GM23338 (cell line): ENCODE results near the gene RASL11B. TPM values are rescaled to one million over a fixed set of nuclear protein-coding genes. Genes with fewer than 3 reads are reported as not detected.

ENCODE experiments used
- ATAC-seq: fragments of 200-7000 bp; cut with Tn5 transposase; 3 replicates; pipeline ENCODE4 v1.9.1; 2020
- DNase-seq: peaks from one replicate; pipeline ENCODE4 v3.0.0-alpha.2; 2015; ENCODE audit warnings: low spot score
- H2AFZ ChIP-seq: fragments of 200-600 bp; sonication (generic); 2 replicates; pipeline ENCODE4 v1.8.0; 2016; ENCODE audit warnings: antibody characterized with exemption, mild to moderate bottlenecking, moderate library complexity
- H3F3A ChIP-seq: fragments of 200-600 bp; sonication (generic); replicated peaks from 2 replicates; pipeline ENCODE4 v1.8.0; 2017; ENCODE audit warnings: antibody characterized with exemption, mixed run types, low read depth
- H3K27ac ChIP-seq: fragments of 200-600 bp; sonication (generic); 2 replicates; pipeline ENCODE4 v1.6.1; 2016; ENCODE audit warnings: low read depth
- H3K27me3 ChIP-seq: fragments of 200-600 bp; sonication (generic); 2 replicates; pipeline ENCODE4 v1.8.0; 2016; ENCODE audit warnings: mild to moderate bottlenecking, mixed run types, moderate library complexity; ENCODE audit not compliant: insufficient read depth
- H3K36me3 ChIP-seq: fragments of 200-600 bp; sonication (generic); 2 replicates; pipeline ENCODE4 v1.8.0; 2016; ENCODE audit warnings: mild to moderate bottlenecking; ENCODE audit not compliant: insufficient read depth
- H3K4me1 ChIP-seq: fragments of 200-600 bp; sonication (generic); 2 replicates; pipeline ENCODE4 v1.8.0; 2016; ENCODE audit warnings: mild to moderate bottlenecking, moderate library complexity; ENCODE audit not compliant: insufficient read depth
- H3K4me2 ChIP-seq: fragments of 200-600 bp; sonication (generic); 2 replicates; pipeline ENCODE4 v1.7.1; 2017; ENCODE audit warnings: mixed run types
- H3K4me3 ChIP-seq: fragments of 200-600 bp; sonication (generic); 2 replicates; pipeline ENCODE4 v1.6.1; 2016; ENCODE audit warnings: mixed run types
- H3K79me2 ChIP-seq: fragments of 200-600 bp; sonication (generic); replicated peaks from 2 replicates; pipeline ENCODE4 v1.8.0; 2017; ENCODE audit warnings: mild to moderate bottlenecking; ENCODE audit not compliant: insufficient read depth
- H3K9me2 ChIP-seq: fragments of 200-600 bp; sonication (generic); 2 replicates; pipeline ENCODE4 v1.8.0; 2017; ENCODE audit not compliant: insufficient read depth
- H4K20me1 ChIP-seq: fragments of 200-600 bp; sonication (generic); replicated peaks from 2 replicates; pipeline ENCODE4 v1.8.0; 2017; ENCODE audit warnings: mild to moderate bottlenecking; ENCODE audit not compliant: insufficient read depth
- H3K27ac Mint-ChIP-seq: 2 replicates; pipeline ENCODE4 v1.8.0; 2020; ENCODE audit warnings: inconsistent platforms, mild to moderate bottlenecking, moderate library complexity, mixed read lengths
- H3K27me3 Mint-ChIP-seq: 3 replicates; pipeline ENCODE4 v1.8.0; 2022; ENCODE audit warnings: low read depth, mild to moderate bottlenecking, moderate library complexity, mixed read lengths, inconsistent platforms; ENCODE audit not compliant: insufficient read depth, poor library complexity
- H3K36me3 Mint-ChIP-seq: 3 replicates; pipeline ENCODE4 v1.8.0; 2021; ENCODE audit warnings: low read depth, mild to moderate bottlenecking, inconsistent platforms, moderate library complexity, mixed read lengths
- H3K4me1 Mint-ChIP-seq: 3 replicates; pipeline ENCODE4 v1.8.0; 2020; ENCODE audit warnings: mild to moderate bottlenecking, inconsistent platforms, mixed read lengths
- H3K4me3 Mint-ChIP-seq: 3 replicates; pipeline ENCODE4 v1.8.0; 2021; ENCODE audit warnings: moderate library complexity, mild to moderate bottlenecking, inconsistent platforms, mixed read lengths
- H3K9me3 Mint-ChIP-seq: 3 replicates; pipeline ENCODE4 v1.8.0; 2020; ENCODE audit warnings: moderate library complexity, mild to moderate bottlenecking, inconsistent platforms, mixed read lengths
- CTCF ChIP-seq, 2 experiments: fragments of 200-600 bp in 1 of 2; sonication (generic) in 1 of 2; conservative IDR thresholded peaks; 2 replicates each; pipeline versions ENCODE4 v1.5.1 to v1.6.1; 2016 to 2017; ENCODE audit warnings: antibody characterized with exemption in 2 of 2, low read depth in 2 of 2, mild to moderate bottlenecking in 2 of 2, moderate library complexity in 1 of 2
- ETS1 ChIP-seq: IDR thresholded peaks from 2 replicates; pipeline ENCODE4 v1.6.1; 2016; ENCODE audit warnings: antibody characterized with exemption
- EZH2 ChIP-seq: fragments of 200-600 bp; sonication (generic); IDR thresholded peaks from one replicate; pipeline ENCODE4 v1.8.0; 2017; ENCODE audit warnings: antibody characterized with exemption, mild to moderate bottlenecking, low read depth; ENCODE audit not compliant: unreplicated experiment
- EZH2phosphoT487 ChIP-seq: fragments of 200-600 bp; sonication (generic); IDR thresholded peaks from one replicate; pipeline ENCODE4 v1.8.1; 2018; ENCODE audit warnings: antibody characterized with exemption; ENCODE audit not compliant: unreplicated experiment
- JUNB ChIP-seq: IDR thresholded peaks from one replicate; pipeline ENCODE4 v1.6.1; 2016; ENCODE audit warnings: antibody characterized with exemption; ENCODE audit not compliant: unreplicated experiment
- NANOG ChIP-seq: IDR thresholded peaks from 2 replicates; pipeline ENCODE4 v1.6.1; 2016; ENCODE audit warnings: antibody characterized with exemption, borderline replicate concordance
- REST ChIP-seq: IDR thresholded peaks from one replicate; pipeline ENCODE4 v1.6.1; 2018; ENCODE audit warnings: antibody characterized with exemption; ENCODE audit not compliant: unreplicated experiment
- STAT1 ChIP-seq: IDR thresholded peaks from one replicate; pipeline ENCODE4 v1.6.1; 2016; ENCODE audit warnings: antibody characterized with exemption; ENCODE audit not compliant: unreplicated experiment
- ZNF114 ChIP-seq: fragments of 250-450 bp; sonication (Bioruptor Pico); IDR thresholded peaks from 2 replicates; pipeline ENCODE4 v1.5.0; 2020; ENCODE audit warnings: mild to moderate bottlenecking, moderate library complexity
- ZNF331 ChIP-seq: fragments of 250-450 bp; sonication (Bioruptor Pico); IDR thresholded peaks from 2 replicates; pipeline ENCODE4 v1.5.0; 2020; ENCODE audit warnings: low read depth, mild to moderate bottlenecking, moderate library complexity
- ZNF462 ChIP-seq: fragments of 250-450 bp; sonication (Bioruptor Pico); IDR thresholded peaks from 2 replicates; pipeline ENCODE4 v1.5.0; 2020; ENCODE audit warnings: mild to moderate bottlenecking, moderate library complexity
- polyA plus RNA-seq: library from polyadenylated mRNA; unstranded; fragments of >200 nt; fragmentation: Nextera tagmentation; extraction: Ambion mirVana; gene quantifications from 2 replicates; pipeline ENCODE4 v1.2.1, GENCODE V29; 2016
- total RNA-seq: library from RNA; depleted of rRNA; stranded (reverse); fragments of >200 nt; shearing (Covaris generic); gene quantifications from 2 replicates; pipeline ENCODE4 v1.2.3, GENCODE V29; 2014

RASL11B gene
- total and polyA plus RNA-seq, 2 experiments from 2014 or later, result 69.7 to 100.0 TPM

DNA sequence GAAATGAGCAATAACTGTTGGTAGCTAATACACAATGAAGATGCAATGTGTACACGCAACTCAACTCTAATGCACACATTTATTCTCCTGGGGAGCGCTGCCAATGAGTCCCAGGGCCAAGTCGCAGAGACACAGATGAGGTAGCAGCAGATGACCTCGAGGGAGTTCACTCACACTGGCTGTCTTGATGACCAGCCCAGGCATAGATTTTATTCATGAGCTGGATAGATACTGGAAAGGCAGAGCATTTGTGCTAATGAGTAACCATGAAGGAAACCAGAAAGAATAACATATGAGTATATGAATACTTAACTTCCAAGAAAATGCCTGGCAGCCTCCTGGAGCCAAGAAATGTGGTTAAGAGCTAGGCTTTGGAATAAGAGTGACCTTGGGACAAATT, 42.3 kb downstream of the RASL11B start:
- H3K27me3 Mint-ChIP-seq, result no peaks in the 10 kb centered on the region
- H3K36me3 Mint-ChIP-seq, result peaks cover 30% of the 10 kb centered on the region
- Histone ChIP-seq H2AFZ (no peak overlapping the region), H3K9me2 (peaks cover 6% of the 10 kb centered on the region; the same call in 1 of the 2 replicates), H3K4me2 (no peak overlapping the region), H4K20me1 (no peaks in the 10 kb centered on the region), H3K79me2 (no peaks in the 10 kb centered on the region), H3F3A (no peaks in the 10 kb centered on the region), H3K27ac (no peak overlapping the region), H3K4me3 (no peak overlapping the region), H3K4me1 (peaks cover 6% of the 10 kb centered on the region), H3K36me3 (0 out of 2 replicates have a peak, but pooled peaks cover 11% of the 10 kb centered on the region), H3K27me3 (no peaks in the 10 kb centered on the region)
- no peak overlapping the region for H3K27ac Mint-ChIP-seq
- DNase-seq, result no peak
- H3K4me1 Mint-ChIP-seq, result peaks cover 7% of the 10 kb centered on the region
- H3K4me3 Mint-ChIP-seq, result no peak overlapping the region
- no peak for TF ChIP-seq NANOG
- TF ChIP-seq CTCF (conservative IDR thresholded peaks at IDR 0.05; ENCODE audit: low read depth in 2 of 2), result no peak
- TF ChIP-seq REST, result no peak
- TF ChIP-seq JUNB, result no peak
- TF ChIP-seq ZNF331 (CRISPR knock-in tag), result no peak
- no peak for TF ChIP-seq STAT1
- TF ChIP-seq ZNF462 (CRISPR knock-in tag), result no peak
- no peak for TF ChIP-seq EZH2
- TF ChIP-seq ETS1, result no peak
- TF ChIP-seq ZNF114 (CRISPR knock-in tag), result no peak
- no peak for TF ChIP-seq EZH2phosphoT487
- H3K9me3 Mint-ChIP-seq, result peaks cover 32% of the 10 kb centered on the region
- ATAC-seq, result no peak
